Trophoblast cell (in vitro differentiated cells and primary cell): ENCODE data around the gene FBXW11.

Experiments used
- DNase-seq, 2 donors: peaks; one replicate each; pipeline ENCODE4 v3.0.0-alpha.2; 2016
- H2AFZ ChIP-seq: 2 replicates; pipeline ENCODE4 v1.6.1; 2013; ENCODE audit warnings: low read length, moderate library complexity, mild to moderate bottlenecking; ENCODE audit not compliant: insufficient read depth, poor library complexity
- H2AK5ac ChIP-seq: 2 replicates; pipeline ENCODE4 v1.6.1; 2013; ENCODE audit warnings: mild to moderate bottlenecking, low read length
- H2BK120ac ChIP-seq: 2 replicates; pipeline ENCODE4 v1.6.1; 2013; ENCODE audit warnings: low read length, mild to moderate bottlenecking, moderate library complexity; ENCODE audit not compliant: insufficient read depth, poor library complexity
- H2BK12ac ChIP-seq: 2 replicates; pipeline ENCODE4 v1.6.1; 2013; ENCODE audit warnings: mild to moderate bottlenecking, low read length, moderate library complexity
- H2BK5ac ChIP-seq: 2 replicates; pipeline ENCODE4 v1.6.1; 2013; ENCODE audit warnings: low read length, low read depth, moderate library complexity, mild to moderate bottlenecking; ENCODE audit not compliant: poor library complexity
- H3K14ac ChIP-seq: 2 replicates; pipeline ENCODE4 v1.6.1; 2013; ENCODE audit warnings: mild to moderate bottlenecking, low read length
- H3K18ac ChIP-seq: 2 replicates; pipeline ENCODE4 v1.6.1; 2013; ENCODE audit warnings: mild to moderate bottlenecking, low read length
- H3K23ac ChIP-seq: 2 replicates; pipeline ENCODE4 v1.6.1; 2013; ENCODE audit warnings: low read length
- H3K27ac ChIP-seq: 2 replicates; pipeline ENCODE4 v1.5.1; 2013; ENCODE audit warnings: low read depth, mild to moderate bottlenecking, inconsistent platforms, low read length, moderate library complexity
- H3K27me3 ChIP-seq: 2 replicates; pipeline ENCODE4 v1.6.1; 2013; ENCODE audit warnings: inconsistent platforms, mild to moderate bottlenecking, low read length, moderate library complexity; ENCODE audit not compliant: insufficient read depth
- H3K36me3 ChIP-seq, 2 experiments: 1 replicate in 1 of 2; 2 replicates in 1 of 2; pipeline ENCODE4 v1.6.1; 2013; ENCODE audit warnings: low read length in 2 of 2, mild to moderate bottlenecking in 2 of 2, moderate library complexity in 1 of 2; ENCODE audit not compliant: insufficient read depth in 2 of 2, control insufficient read depth in 1 of 2
- H3K4ac ChIP-seq: 2 replicates; pipeline ENCODE4 v1.6.1; 2013; ENCODE audit warnings: low read depth, mild to moderate bottlenecking, low read length, moderate library complexity
- H3K4me1 ChIP-seq, 2 experiments: 1 replicate in 1 of 2; 2 replicates in 1 of 2; pipeline ENCODE4 v1.6.1; 2013; ENCODE audit warnings: low read length in 2 of 2, mild to moderate bottlenecking in 2 of 2, moderate library complexity in 1 of 2; ENCODE audit not compliant: insufficient read depth in 2 of 2, control insufficient read depth in 1 of 2
- H3K4me2 ChIP-seq: 2 replicates; pipeline ENCODE4 v1.6.1; 2013; ENCODE audit warnings: inconsistent platforms, mild to moderate bottlenecking, low read length, moderate library complexity
- H3K4me3 ChIP-seq: 2 replicates; pipeline ENCODE4 v1.5.1; 2013; ENCODE audit warnings: mild to moderate bottlenecking, low read depth, low read length, inconsistent platforms
- H3K79me1 ChIP-seq: one replicate; pipeline ENCODE4 v1.6.1; 2013; ENCODE audit warnings: low read length
- H3K79me2 ChIP-seq: 2 replicates; pipeline ENCODE4 v1.6.1; 2013; ENCODE audit warnings: low read length, mild to moderate bottlenecking; ENCODE audit not compliant: control insufficient read depth, insufficient read depth, poor library complexity
- H3K9ac ChIP-seq: 2 replicates; pipeline ENCODE4 v1.6.1; 2013; ENCODE audit warnings: mild to moderate bottlenecking, low read length
- H3K9me3 ChIP-seq: 2 replicates; pipeline ENCODE4 v1.6.1; 2013; ENCODE audit warnings: low read depth, mild to moderate bottlenecking, control low read depth, inconsistent platforms, low read length; ENCODE audit not compliant: insufficient read depth
- H4K12ac ChIP-seq: 2 replicates; pipeline ENCODE4 v1.6.1; 2013; ENCODE audit warnings: low read depth, mild to moderate bottlenecking, low read length, moderate library complexity
- H4K8ac ChIP-seq: 2 replicates; pipeline ENCODE4 v1.6.1; 2013; ENCODE audit warnings: low read depth, mild to moderate bottlenecking, low read length, moderate library complexity
- H4K91ac ChIP-seq: one replicate; pipeline ENCODE4 v1.6.1; 2013; ENCODE audit warnings: low read depth, mild to moderate bottlenecking, low read length, moderate library complexity
- WGBS: extraction: QIAGEN DNeasy Blood & Tissue Kit; methylation state at CpG from one replicate; pipeline ENCODE4 v1.1.7; 2013; ENCODE audit warnings: missing lambda C conversion rate; ENCODE audit not compliant: insufficient read length, insufficient coverage; ENCODE audit errors: extremely low coverage; 5-methylcytosine and 5-hydroxymethylcytosine counted together

FBXW11 gene

GRCh38 chr5:172048539-172049101 is 42.2 kb upstream of the FBXW11 start:
- H3K9ac ChIP-seq: no peak overlapping the region
- H3K4me2 ChIP-seq: no peak overlapping the region
- no peak overlapping the region for H3K18ac ChIP-seq
- H2BK5ac ChIP-seq: no peak overlapping the region
- H4K12ac ChIP-seq: no peak overlapping the region
- no peak overlapping the region for H2BK120ac ChIP-seq
- no peak overlapping the region for H3K23ac ChIP-seq
- H3K27ac ChIP-seq: no peak overlapping the region
- peaks cover 45 to 62% of the 10 kb centered on the region in 2 experiments for H3K36me3 ChIP-seq
- H3K4ac ChIP-seq: no peak overlapping the region
- no peak overlapping the region for H2BK12ac ChIP-seq
- H4K8ac ChIP-seq: no peak overlapping the region
- no peaks in the 10 kb centered on the region for H3K9me3 ChIP-seq
- H3K79me1 ChIP-seq: no peaks in the 10 kb centered on the region
- H3K27me3 ChIP-seq: no peaks in the 10 kb centered on the region
- no peak overlapping the region for H3K14ac ChIP-seq
- no peak overlapping the region for H2AFZ ChIP-seq
- no peak for DNase-seq
- no CpG with 5 or more reads among the region's 12 CpGs for WGBS
- H3K4me3 ChIP-seq: no peak overlapping the region
- H3K4me1 ChIP-seq: no peaks in the 10 kb centered on the region
- H3K79me2 ChIP-seq: no peaks in the 10 kb centered on the region
- H4K91ac ChIP-seq: no peak overlapping the region
- H2AK5ac ChIP-seq: no peak overlapping the region

- no peak overlapping the region for H4K12ac ChIP-seq
- peaks cover 45 to 59% of the 10 kb centered on the region in 2 experiments for H3K36me3 ChIP-seq
- no peak overlapping the region for H4K91ac ChIP-seq
- H3K9ac ChIP-seq: no peak overlapping the region
- no peak overlapping the region for H3K27ac ChIP-seq
- no peak overlapping the region for H2BK12ac ChIP-seq
- H3K9me3 ChIP-seq: no peaks in the 10 kb centered on the region
- no peaks in the 10 kb centered on the region for H3K4me1 ChIP-seq
- no peak for DNase-seq
- WGBS: 100% methylated on average over 1 of the region's 1 CpG
- no peak overlapping the region for H3K14ac ChIP-seq
- no peak overlapping the region for H3K4me2 ChIP-seq
- H3K4ac ChIP-seq: no peak overlapping the region
- H2AK5ac ChIP-seq: no peak overlapping the region
- H2AFZ ChIP-seq: no peak overlapping the region
- H3K27me3 ChIP-seq: no peaks in the 10 kb centered on the region
- H3K79me1 ChIP-seq: no peaks in the 10 kb centered on the region
- H2BK120ac ChIP-seq: no peak overlapping the region
- H4K8ac ChIP-seq: no peak overlapping the region
- H3K4me3 ChIP-seq: no peak overlapping the region
- H3K79me2 ChIP-seq: no peaks in the 10 kb centered on the region
- no peak overlapping the region for H2BK5ac ChIP-seq
- H3K23ac ChIP-seq: no peak overlapping the region
- no peak overlapping the region for H3K18ac ChIP-seq
Measured at GRCh38 chr5:172048170-172048422, 41.7 kb upstream of the FBXW11 start.

- Histone ChIP-seq H3K4me3 (no peak overlapping the region), H3K9ac (no peak overlapping the region), H3K14ac (no peak overlapping the region), H4K91ac (no peak overlapping the region), H2BK12ac (no peak overlapping the region), H4K8ac (no peak overlapping the region), H4K12ac (no peak overlapping the region), H3K4ac (no peak overlapping the region), H2BK120ac (no peak overlapping the region), H3K4me2 (no peak overlapping the region), H3K23ac (no peak overlapping the region), H2AK5ac (no peak overlapping the region), H3K36me3 (peaks cover 31 to 44% of the 10 kb centered on the region in 2 experiments), H3K4me1 (no peaks in the 10 kb centered on the region), H2AFZ (no peak overlapping the region), H3K79me2 (no peaks in the 10 kb centered on the region), H2BK5ac (no peak overlapping the region), H3K18ac (no peak overlapping the region), H3K27ac (no peak overlapping the region), H3K79me1 (no peaks in the 10 kb centered on the region), H3K9me3 (no peaks in the 10 kb centered on the region), H3K27me3 (no peaks in the 10 kb centered on the region)
- no CpG with 5 or more reads among the region's 4 CpGs for WGBS
- no peak for DNase-seq
Measured at GRCh38 chr5:172046593-172046992, 40.2 kb upstream of the FBXW11 start.

- no peak for DNase-seq
- H3K4me3 ChIP-seq: no peak overlapping the region
Measured at GRCh38 chr5:172045315-172045632, 38.8 kb upstream of the FBXW11 start.

More at GRCh38 chr5:172045315-172045632, 38.8 kb upstream of the FBXW11 start:
- Histone ChIP-seq H4K12ac (no peak overlapping the region), H3K27ac (no peak overlapping the region), H3K9ac (no peak overlapping the region), H3K9me3 (no peaks in the 10 kb centered on the region), H3K27me3 (no peaks in the 10 kb centered on the region), H2AK5ac (no peak overlapping the region), H3K79me1 (no peaks in the 10 kb centered on the region), H3K36me3 (peaks cover 25 to 38% of the 10 kb centered on the region in 2 experiments), H3K18ac (no peak overlapping the region), H4K91ac (no peak overlapping the region), H3K79me2 (no peaks in the 10 kb centered on the region), H3K14ac (no peak overlapping the region), H3K4me1 (no peaks in the 10 kb centered on the region), H4K8ac (no peak overlapping the region), H2BK12ac (no peak overlapping the region), H3K4me2 (no peak overlapping the region), H3K23ac (no peak overlapping the region), H2BK120ac (no peak overlapping the region), H2AFZ (no peak overlapping the region), H2BK5ac (no peak overlapping the region), H3K4ac (no peak overlapping the region)
- no CpG with 5 or more reads among the region's 7 CpGs for WGBS
